Astrocyte (in vitro differentiated cells and primary cell): ENCODE data around the gene YES1.

ENCODE experiments used
- CTCF ChIP-seq: IDR thresholded peaks from 2 replicates; pipeline ENCODE4 v1.5.1; 2011; ENCODE audit warnings: low read depth, mild to moderate bottlenecking, inconsistent platforms, low read length, moderate library complexity; ENCODE audit not compliant: insufficient read depth
- EZH2 ChIP-seq: IDR thresholded peaks from 2 replicates; pipeline ENCODE4 v1.6.1; 2012; ENCODE audit warnings: mild to moderate bottlenecking, low read length, inconsistent platforms; ENCODE audit not compliant: insufficient read depth

- TF ChIP-seq CTCF (no peak), EZH2 (no peak)
Measured at GRCh38 chr18:677951-678381, 134.1 kb downstream of the YES1 start.
